Measurements from ENCODE around the gene UBE4A. TPM values are rescaled to one million over a fixed set of nuclear protein-coding genes. Genes with fewer than 3 reads are reported as not detected.

UBE4A gene
- total and polyA plus RNA-seq, 2 of the 4 experiments (the other 2 are of a cell fraction), result 15.2 to 69.7 TPM

- Histone ChIP-seq H2BK5ac (ENCODE audit: low read depth, low read length, poor library complexity, severe bottlenecking) (no peak overlapping the region), H2BK20ac (ENCODE audit: low read depth, low read length) (no peak overlapping the region), H3K4me3 (ENCODE audit: insufficient read depth, low read depth, low read length) (no peak overlapping the region), H2BK15ac (ENCODE audit: low read depth, low read length) (no peak overlapping the region), H4K20me1 (ENCODE audit: insufficient read depth, low read length) (no peaks in the 10 kb centered on the region), H3K9me3 (ENCODE audit: control insufficient read depth, insufficient read depth, low read length) (no peaks in the 10 kb centered on the region), H3K27me3 (ENCODE audit: control insufficient read depth, insufficient read depth, low read length) (no peaks in the 10 kb centered on the region), H2AFZ (replicated peaks; ENCODE audit: low read length, poor library complexity) (no peak overlapping the region), H3K56ac (ENCODE audit: extremely low read depth, insufficient read depth, low read length) (no peak overlapping the region), H4K8ac (ENCODE audit: low read depth in 2 of 2, low read length in 2 of 2) (no peak overlapping the region), H3K14ac (replicated peaks; ENCODE audit: low read depth, low read length) (no peak overlapping the region), H3K23ac (ENCODE audit: low read depth, low read length) (no peak overlapping the region), H2BK120ac (ENCODE audit: low read depth, low read length) (no peak overlapping the region), H2AK9ac (replicated peaks; ENCODE audit: low read depth, low read length, poor library complexity) (no peak overlapping the region), H3K79me1 (ENCODE audit: low read depth in 1 of 2, low read length in 2 of 2) (no peaks in the 10 kb centered on the region), H4K5ac (ENCODE audit: low read depth, low read length) (no peak overlapping the region), H3K4ac (ENCODE audit: low read depth, low read length) (no peak overlapping the region), H3K27ac (ENCODE audit: insufficient read depth, low read length) (no peak overlapping the region), H4K91ac (ENCODE audit: insufficient read depth, low read depth, low read length) (no peak overlapping the region), H2AK5ac (ENCODE audit: low read depth, low read length) (no peak overlapping the region), H3K9ac (ENCODE audit: low read depth, low read length) (no peak overlapping the region), H3K18ac (ENCODE audit: low read depth, low read length) (no peak overlapping the region), H3K4me1 (ENCODE audit: control insufficient read depth, insufficient read depth, low read length) (no peaks in the 10 kb centered on the region), H3K9me1 (ENCODE audit: insufficient read depth, low read length) (no peaks in the 10 kb centered on the region), H3K4me2 (ENCODE audit: low read depth, low read length) (no peak overlapping the region), H3K36me3 (ENCODE audit: control insufficient read depth, insufficient read depth, low read length) (peaks cover 46% of the 10 kb centered on the region)
- TF ChIP-seq RCOR1 (IDR thresholded peaks at IDR 0.05; ENCODE audit: insufficient replicate concordance, low read length) (no peak), ELK1 (IDR thresholded peaks at IDR 0.05; ENCODE audit: borderline replicate concordance, low read depth, low read length) (no peak), RAD21 (IDR thresholded peaks at IDR 0.05; ENCODE audit: low read length) (no peak)
- TF ChIP-seq, protein P1, sequence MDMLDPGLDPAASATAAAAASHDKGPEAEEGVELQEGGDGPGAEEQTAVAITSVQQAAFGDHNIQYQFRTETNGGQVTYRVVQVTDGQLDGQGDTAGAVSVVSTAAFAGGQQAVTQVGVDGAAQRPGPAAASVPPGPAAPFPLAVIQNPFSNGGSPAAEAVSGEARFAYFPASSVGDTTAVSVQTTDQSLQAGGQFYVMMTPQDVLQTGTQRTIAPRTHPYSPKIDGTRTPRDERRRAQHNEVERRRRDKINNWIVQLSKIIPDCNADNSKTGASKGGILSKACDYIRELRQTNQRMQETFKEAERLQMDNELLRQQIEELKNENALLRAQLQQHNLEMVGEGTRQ (IDR thresholded peaks at IDR 0.05; ENCODE audit: low read depth, low read length), result no peak
- intact Hi-C loops (cut with micrococcal nuclease) (no loop called here), dilution Hi-C loops (cut with HindIII; ENCODE audit: low sequenced_read_pairs, unreplicated experiment) (no loop called here), in situ Hi-C loops (cut with MboI; ENCODE audit: low sequenced_read_pairs) (no loop called here)
- DNase-seq, result peak; percentile 1
- peak; percentile 42 for ATAC-seq (ENCODE audit: low read depth)
- ChIA-PET POLR2A (ENCODE audit: unreplicated experiment) (no interaction called here), CTCF (no interaction called here)
- no TSS peak for BruUV-seq (replicated peaks)
These were observed 21.2 kb downstream of the UBE4A start for GRCh38 chr11:118380571-118380970.
